HEK293 (cell line): Measurements from ENCODE around the gene BRF1.

Experiments used
- CTCF ChIP-seq: fragments of 450-650 bp; formaldehyde crosslinking; IDR thresholded peaks from 2 replicates; pipeline ENCODE4 v1.5.1; 2016; ENCODE audit warnings: missing biosample characterization, missing genetic modification characterization
- ZNF148 ChIP-seq: fragments of 450-650 bp; formaldehyde crosslinking; IDR thresholded peaks from 2 replicates; pipeline ENCODE4 v1.5.0; 2017; ENCODE audit warnings: missing biosample characterization, missing genetic modification characterization, borderline replicate concordance

DNA sequence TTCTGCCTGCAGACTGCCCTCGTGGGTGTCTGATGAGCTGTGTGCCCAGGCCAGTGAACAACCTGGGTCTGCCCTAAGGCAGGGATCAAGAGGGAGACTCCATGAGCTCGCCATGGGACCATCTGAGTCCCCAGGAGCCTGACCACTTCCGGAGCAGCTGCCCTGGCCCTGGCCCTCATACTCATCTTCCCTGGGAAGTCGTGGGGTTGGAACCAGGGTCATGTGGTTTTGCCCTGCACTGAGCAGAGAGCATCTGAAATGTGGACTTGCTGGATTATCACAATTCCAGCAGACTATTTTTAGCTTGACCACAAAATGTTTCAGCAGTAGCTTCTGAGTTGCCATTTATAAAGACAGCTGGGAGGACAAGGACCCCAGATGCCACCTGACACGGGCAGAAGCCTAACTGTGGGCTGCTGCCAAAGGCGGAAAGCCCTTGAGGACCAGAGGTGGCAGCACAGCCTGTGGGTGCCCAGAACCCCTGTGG, 45.7 kb downstream of the BRF1 start:
- no peak for TF ChIP-seq CTCF (tag by site-specific recombination)
- TF ChIP-seq ZNF148 (tag by site-specific recombination) = no peak
